Transverse colon (tissue), 4 donors: ENCODE measurements around the gene HAUS3. TPM values are rescaled to one million over a fixed set of nuclear protein-coding genes. Genes with fewer than 3 reads are reported as not detected.

Experiments used
- DNase-seq: peaks from one replicate; pipeline ENCODE4 v3.0.0-alpha.2; 2019
- H3K27ac ChIP-seq, 4 donors: fragments of 200-600 bp; sonication (generic); 2 replicates each; pipeline ENCODE4 v1.5.1; 2016 to 2018; ENCODE audit warnings: inconsistent platforms in 4 of 4
- H3K27me3 ChIP-seq: fragments of 200-600 bp; sonication (generic); 2 replicates; pipeline ENCODE4 v1.5.1; 2017; ENCODE audit warnings: inconsistent platforms
- H3K36me3 ChIP-seq, 4 donors: fragments of 200-600 bp; sonication (generic); 2 replicates each; pipeline ENCODE4 v1.5.1; 2017 to 2019; ENCODE audit warnings: inconsistent platforms in 4 of 4
- H3K4me1 ChIP-seq, 4 donors: fragments of 200-600 bp; sonication (generic); 2 replicates each; pipeline ENCODE4 v1.5.1; 2017 to 2020; ENCODE audit warnings: inconsistent platforms in 4 of 4
- H3K4me3 ChIP-seq, 4 donors: fragments of 200-600 bp; sonication (generic); 1 replicate in 1 of 4; 2 replicates in 3 of 4; pipeline versions ENCODE4 v1.5.1 to v1.6.1; 2017 to 2019; ENCODE audit warnings: inconsistent platforms in 4 of 4
- H3K9me3 ChIP-seq, 2 donors: fragments of 200-600 bp; sonication (generic); 2 replicates each; pipeline ENCODE4 v1.5.1; 2017 to 2019; ENCODE audit warnings: inconsistent platforms in 2 of 2
- CTCF ChIP-seq, 5 experiments: fragments of 200-600 bp in 3 of 5; fragments of 450-650 bp in 2 of 5; sonication (generic) in 3 of 5; IDR thresholded peaks; 1 replicate in 2 of 5; 2 replicates in 3 of 5; pipeline ENCODE4 v1.5.1; 2016 to 2017; ENCODE audit warnings: antibody characterized with exemption in 5 of 5, inconsistent platforms in 3 of 5, mild to moderate bottlenecking in 2 of 5, moderate library complexity in 1 of 5
- EP300 ChIP-seq: sonication (generic); formaldehyde crosslinking; IDR thresholded peaks from one replicate; pipeline ENCODE4 v1.6.1; 2017; ENCODE audit warnings: antibody characterized with exemption, low read depth
- POLR2A ChIP-seq: fragments of 450-650 bp; IDR thresholded peaks from one replicate; pipeline ENCODE4 v1.6.1; 2016; ENCODE audit warnings: antibody characterized with exemption, mild to moderate bottlenecking, moderate library complexity
- POLR2AphosphoS5 ChIP-seq, 3 donors: sonication (generic); formaldehyde crosslinking; IDR thresholded peaks; one replicate each; pipeline ENCODE4 v1.6.1; 2016; ENCODE audit warnings: antibody characterized with exemption in 3 of 3
- WGBS, 2 donors: methylation state at CpG; one replicate each; pipeline ENCODE4 v1.1.5; 2018; ENCODE audit warnings: low coverage in 1 of 2; 5-methylcytosine and 5-hydroxymethylcytosine counted together
- in situ Hi-C, 4 donors: fragments of 200-750 bp; cut with MboI; loops; one replicate each; pipeline versions ENCODE4 v1.15.0 to v1.15.1; 2017; ENCODE audit warnings: low sequenced_read_pairs in 3 of 4, low pct_ligation_motif_present in 1 of 4, low pct_unique_long_range_greater_than_20kb in 1 of 4
- intact Hi-C: fragments of 100-400 bp; cut with DNase I; formaldehyde crosslinking; loops from one replicate; pipeline ENCODE4 v1.15.1; 2023; ENCODE audit warnings: low total_unique reads
- small RNA-seq, 4 donors: library from RNA; depleted of rRNA; stranded (forward); fragments of <200 nt; gene quantifications; one replicate each; pipeline ENCODE3, GENCODE V24; 2016
- total RNA-seq, 4 donors: library from RNA; depleted of rRNA; stranded (reverse); fragments of >200 nt; gene quantifications; one replicate each; pipeline ENCODE4 v1.1.0, GENCODE V29; 2016

Gene HAUS3
- total RNA-seq, 4 donors from 2014 or later: 2.0 to 18.0 (median 11.3) TPM

DNA sequence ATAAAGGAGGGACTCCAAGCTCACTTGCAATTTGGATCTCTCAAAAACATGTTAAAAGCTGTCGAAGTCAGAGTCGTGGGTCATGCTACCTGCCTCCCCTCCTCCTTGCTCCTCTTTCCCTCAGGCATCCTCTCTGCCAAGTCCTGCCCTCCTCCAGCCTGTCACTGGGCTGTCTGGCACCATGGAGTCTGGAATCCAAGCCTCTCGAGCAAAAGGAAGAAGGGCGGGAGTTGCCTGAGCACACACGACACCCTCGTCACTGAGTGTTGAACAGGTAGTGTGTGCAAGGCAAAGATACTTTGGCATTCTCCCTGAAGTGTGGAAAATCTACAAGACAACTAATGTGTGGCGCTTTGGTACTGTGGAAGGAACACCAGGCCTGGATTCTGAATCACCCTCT is 62.2 kb downstream of the HAUS3 start:
- Histone ChIP-seq H3K4me1 (peaks cover 0 to 4% (median 0%) of the 10 kb centered on the region in 4 donors), H3K36me3 (no peaks in the 10 kb centered on the region), H3K9me3 (no peaks in the 10 kb centered on the region), H3K27ac (no peak overlapping the region), H3K27me3 (no peaks in the 10 kb centered on the region), H3K4me3 (no peak overlapping the region)
- 62% methylated on average over 7 of the region's 7 CpGs; no CpG with 5 or more reads in 1 of the 2 donors for WGBS, 2 donors
- no peak for TF ChIP-seq POLR2A
- no peak for TF ChIP-seq EP300
- no peak for TF ChIP-seq CTCF (IDR thresholded peaks at IDR 0.05)
- TF ChIP-seq POLR2AphosphoS5 (IDR thresholded peaks at IDR 0.05): no peak
- in situ Hi-C loops: loop anchor here in 2 of 4 donors (25.0 kb wide), 3 partner anchors 217 to 367 kb away; no protein-coding TSS in a partner anchor
- DNase-seq: no peak
- intact Hi-C loops: no loop called here

- in situ Hi-C loops: loop anchor here in 2 of 4 donors (25.0 kb wide), 3 partner anchors 217 to 367 kb away; no protein-coding TSS in a partner anchor
- H3K27me3 ChIP-seq: no peaks in the 10 kb centered on the region
These were observed 62.9 kb downstream of the HAUS3 start for GRCh38 chr4:2178986-2179385.

More at GRCh38 chr4:2178986-2179385, 62.9 kb downstream of the HAUS3 start:
- no peak overlapping the region for H3K4me3 ChIP-seq
- H3K9me3 ChIP-seq: no peaks in the 10 kb centered on the region
- no peak overlapping the region for H3K27ac ChIP-seq
- WGBS, 2 donors: 100% methylated on average over 1 of the region's 1 CpG; no CpG with 5 or more reads in 1 of the 2 donors
- H3K4me1 ChIP-seq: peaks cover 0 to 4% (median 0%) of the 10 kb centered on the region in 4 donors
- no peak for DNase-seq
- H3K36me3 ChIP-seq: no peaks in the 10 kb centered on the region
- no peak for TF ChIP-seq POLR2AphosphoS5 (IDR thresholded peaks at IDR 0.05)
- intact Hi-C loops: no loop called here

Small RNA genes lying within 50 kb of the gene (small RNA-seq; reads per million reads assigned to genes)
- gene COX6B1P5: 0 reads per million in 4 donors

Other genes with a start within 250 kb of the HAUS3 start
- 10 to 100 TPM; 22.0 to 80.4 (median 31.8) TPM for gene NELFA, start 233.1 kb downstream of the HAUS3 start, total RNA-seq
- gene NAT8L, start 182.8 kb downstream of the HAUS3 start, total RNA-seq: 1 to 10 TPM in 1 of 4 donors, under 1 TPM in 2, not detected in 1; 0.14 to 1.9 (median 0.64) TPM
- gene POLN, start within 50 bp of the HAUS3 start, total RNA-seq: 1 to 10 TPM in 2 of 4 donors, under 1 TPM in 2; 0.27 to 2.6 (median 1.4) TPM
- 100 to 1,000 TPM in 1 of 4 donors, 10 to 100 TPM in 3; 48.1 to 101 (median 57.7) TPM for gene MXD4, start 20.0 kb upstream of the HAUS3 start, total RNA-seq
- 100 to 1,000 TPM in 1 of 4 donors, 10 to 100 TPM in 3; 44.8 to 110 (median 69.6) TPM for gene ZFYVE28, start 176.5 kb upstream of the HAUS3 start, total RNA-seq
- gene CFAP99, start 176.8 kb upstream of the HAUS3 start, total RNA-seq: under 1 TPM in 3 of 4 donors, not detected in 1; 0.32 to 0.82 (median 0.60) TPM
- 10 to 100 TPM; 20.9 to 50.5 (median 35.8) TPM for gene RNF4, start 227.0 kb upstream of the HAUS3 start, total RNA-seq